Mesendoderm (in vitro differentiated cells): ENCODE results near the gene SLC9A8.
A peak's percentile ranks its signal among the peaks of the same experiment; 100 is the strongest.

Source experiments
- DNase-seq: peaks from one replicate; pipeline ENCODE4 v3.0.0; 2013
- H2AK5ac ChIP-seq: 2 replicates; pipeline ENCODE4 v1.6.1; 2013; ENCODE audit warnings: low read length, inconsistent platforms
- H2BK120ac ChIP-seq: 2 replicates; pipeline ENCODE4 v1.6.1; 2013; ENCODE audit warnings: low read depth, mild to moderate bottlenecking, low read length, moderate library complexity, mixed read lengths
- H2BK15ac ChIP-seq: replicated peaks from 2 replicates; pipeline ENCODE4 v1.6.1; 2013; ENCODE audit warnings: low read depth, mild to moderate bottlenecking, moderate library complexity
- H2BK5ac ChIP-seq: 2 replicates; pipeline ENCODE4 v1.6.1; 2013; ENCODE audit warnings: low read length, inconsistent platforms
- H3K18ac ChIP-seq: 2 replicates; pipeline ENCODE4 v1.6.1; 2013; ENCODE audit warnings: mild to moderate bottlenecking, low read length, mixed read lengths
- H3K23ac ChIP-seq: one replicate; pipeline ENCODE4 v1.6.1; 2013; ENCODE audit warnings: low read length
- H3K27ac ChIP-seq: 2 replicates; pipeline ENCODE4 v1.5.1; 2013; ENCODE audit warnings: low read depth, mild to moderate bottlenecking, inconsistent platforms, low read length, moderate library complexity
- H3K27me3 ChIP-seq: 2 replicates; pipeline ENCODE4 v1.6.1; 2013; ENCODE audit warnings: low read length, control low read depth, mild to moderate bottlenecking, inconsistent platforms; ENCODE audit not compliant: insufficient read depth, poor library complexity
- H3K36me3 ChIP-seq: 2 replicates; pipeline ENCODE4 v1.6.1; 2013; ENCODE audit warnings: low read length, inconsistent platforms; ENCODE audit not compliant: control insufficient read depth, insufficient read depth
- H3K4ac ChIP-seq: one replicate; pipeline ENCODE4 v1.6.1; 2013; ENCODE audit warnings: low read depth, mild to moderate bottlenecking, low read length, moderate library complexity
- H3K4me1 ChIP-seq: 2 replicates; pipeline ENCODE4 v1.6.1; 2013; ENCODE audit warnings: low read depth, low read length, inconsistent platforms; ENCODE audit not compliant: control insufficient read depth
- H3K4me2 ChIP-seq: 2 replicates; pipeline ENCODE4 v1.6.1; 2013; ENCODE audit warnings: low read length
- H3K4me3 ChIP-seq: 2 replicates; pipeline ENCODE4 v1.5.1; 2013; ENCODE audit warnings: mild to moderate bottlenecking, low read length
- H3K56ac ChIP-seq: one replicate; pipeline ENCODE4 v1.6.1; 2013; ENCODE audit warnings: low read length
- H3K79me1 ChIP-seq: 2 replicates; pipeline ENCODE4 v1.6.1; 2013; ENCODE audit warnings: low read length, inconsistent platforms
- H3K79me2 ChIP-seq: 2 replicates; pipeline ENCODE4 v1.6.1; 2013; ENCODE audit warnings: mild to moderate bottlenecking, low read length; ENCODE audit not compliant: control insufficient read depth, insufficient read depth
- H3K9ac ChIP-seq: 2 replicates; pipeline ENCODE4 v1.6.1; 2013; ENCODE audit warnings: low read length, inconsistent platforms
- H4K5ac ChIP-seq: one replicate; pipeline ENCODE4 v1.6.1; 2013; ENCODE audit warnings: low read length
- H4K8ac ChIP-seq: one replicate; pipeline ENCODE4 v1.6.1; 2013; ENCODE audit warnings: low read depth, mild to moderate bottlenecking, control low read depth, low read length, moderate library complexity
- WGBS: extraction: QIAGEN DNeasy Blood & Tissue Kit; methylation state at CpG from one replicate; pipeline ENCODE4 v1.1.7; 2013; ENCODE audit warnings: low lambda C conversion rate, missing lambda C conversion rate; ENCODE audit not compliant: insufficient coverage; ENCODE audit errors: extremely low coverage; 5-methylcytosine and 5-hydroxymethylcytosine counted together

The SLC9A8 gene

DNA sequence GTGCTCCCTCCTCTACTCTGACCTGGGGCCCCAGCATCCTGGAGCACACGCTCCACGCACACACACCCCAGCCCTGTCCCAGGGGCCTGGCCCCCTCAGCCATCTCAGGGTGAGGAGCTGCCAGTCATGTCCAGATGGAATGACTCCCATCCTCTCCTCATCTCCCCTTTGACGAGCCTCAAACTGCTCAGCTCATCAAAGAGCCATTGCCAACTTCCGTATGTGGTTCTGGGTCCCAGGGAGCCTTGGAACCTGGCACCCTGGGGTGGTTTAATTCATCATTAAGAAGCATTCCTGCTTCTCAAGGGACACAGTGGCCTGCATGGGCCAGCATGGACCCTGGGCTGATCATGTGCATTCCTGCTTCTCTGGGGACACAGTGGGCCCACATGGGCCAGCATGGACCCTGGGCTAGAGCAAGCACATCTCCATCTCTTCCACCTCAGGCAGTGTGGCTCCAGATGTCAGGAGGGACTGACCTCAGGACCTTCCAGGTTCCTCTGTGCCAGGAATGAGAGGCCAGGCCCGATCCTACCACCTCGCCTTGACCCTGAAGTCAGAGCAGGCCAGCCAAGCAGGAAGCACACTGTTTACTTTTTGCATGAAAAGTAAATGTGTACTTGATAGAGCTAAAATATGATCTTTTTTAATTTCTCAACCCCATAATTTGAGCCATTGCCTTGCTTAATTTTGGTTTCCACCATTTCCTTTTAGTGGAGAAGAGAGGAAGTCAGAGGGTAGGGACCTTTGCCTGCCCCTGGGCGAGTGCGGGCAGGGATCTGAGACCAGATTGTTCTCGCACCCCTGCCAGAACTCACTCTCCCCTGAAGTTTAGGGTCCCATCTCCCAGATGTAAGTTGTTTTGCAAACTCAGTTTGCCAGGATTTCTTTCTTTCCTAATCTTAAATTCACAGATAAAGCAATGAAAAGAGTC, 76.6 kb downstream of the SLC9A8 start:
- Histone ChIP-seq H3K79me1 (no peaks in the 10 kb centered on the region), H3K4me3 (no peak overlapping the region), H3K4me1 (peaks cover 10% of the 10 kb centered on the region), H3K79me2 (no peaks in the 10 kb centered on the region), H3K23ac (no peak overlapping the region), H3K27me3 (no peaks in the 10 kb centered on the region), H4K5ac (no peak overlapping the region), H2BK5ac (no peak overlapping the region), H3K36me3 (no peaks in the 10 kb centered on the region), H4K8ac (no peak overlapping the region), H3K56ac (peak overlapping the region; percentile 73), H3K27ac (no peak overlapping the region), H3K4ac (no peak overlapping the region), H2AK5ac (no peak overlapping the region), H3K4me2 (no peak overlapping the region), H2BK15ac (no peak overlapping the region), H3K9ac (no peak overlapping the region), H3K18ac (no peak overlapping the region), H2BK120ac (no peak overlapping the region)
- DNase-seq: no peak
- WGBS: no CpG with 5 or more reads among the region's 9 CpGs

DNA sequence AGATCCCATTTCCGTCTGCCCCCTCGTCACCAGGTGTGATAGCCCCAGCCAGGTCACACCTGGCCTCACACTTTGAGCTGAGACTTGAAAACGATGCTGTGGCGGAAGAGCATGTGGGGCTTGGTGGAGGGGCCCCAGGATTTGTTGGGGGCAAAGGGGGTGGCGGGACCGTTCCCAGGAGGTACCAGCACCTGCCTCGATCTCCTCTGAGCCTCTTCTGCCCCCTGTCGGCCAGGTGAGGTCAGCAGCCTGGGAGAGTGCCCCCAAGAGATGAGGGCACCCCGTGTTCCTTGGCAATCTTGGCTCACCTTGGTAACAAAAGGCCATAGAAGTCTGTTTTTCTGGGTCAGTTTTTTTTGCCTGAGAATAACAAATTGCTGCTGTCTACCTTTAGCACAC, 77.3 kb downstream of the SLC9A8 start:
- peaks cover 10% of the 10 kb centered on the region for H3K4me1 ChIP-seq
- no peak overlapping the region for H3K4me3 ChIP-seq
- DNase-seq: no peak
- no peak overlapping the region for H2BK5ac ChIP-seq
- no peak overlapping the region for H3K4me2 ChIP-seq
- no peaks in the 10 kb centered on the region for H3K79me2 ChIP-seq
- no peak overlapping the region for H2BK15ac ChIP-seq
- no peaks in the 10 kb centered on the region for H3K79me1 ChIP-seq
- WGBS: no CpG with 5 or more reads among the region's 9 CpGs
- no peaks in the 10 kb centered on the region for H3K27me3 ChIP-seq
- no peak overlapping the region for H3K23ac ChIP-seq
- H3K27ac ChIP-seq: no peak overlapping the region
- no peak overlapping the region for H2AK5ac ChIP-seq
- no peak overlapping the region for H3K18ac ChIP-seq
- no peak overlapping the region for H3K4ac ChIP-seq
- H2BK120ac ChIP-seq: no peak overlapping the region
- no peak overlapping the region for H4K8ac ChIP-seq
- no peak overlapping the region for H4K5ac ChIP-seq
- H3K9ac ChIP-seq: no peak overlapping the region
- no peaks in the 10 kb centered on the region for H3K36me3 ChIP-seq
- H3K56ac ChIP-seq: no peak overlapping the region

DNA sequence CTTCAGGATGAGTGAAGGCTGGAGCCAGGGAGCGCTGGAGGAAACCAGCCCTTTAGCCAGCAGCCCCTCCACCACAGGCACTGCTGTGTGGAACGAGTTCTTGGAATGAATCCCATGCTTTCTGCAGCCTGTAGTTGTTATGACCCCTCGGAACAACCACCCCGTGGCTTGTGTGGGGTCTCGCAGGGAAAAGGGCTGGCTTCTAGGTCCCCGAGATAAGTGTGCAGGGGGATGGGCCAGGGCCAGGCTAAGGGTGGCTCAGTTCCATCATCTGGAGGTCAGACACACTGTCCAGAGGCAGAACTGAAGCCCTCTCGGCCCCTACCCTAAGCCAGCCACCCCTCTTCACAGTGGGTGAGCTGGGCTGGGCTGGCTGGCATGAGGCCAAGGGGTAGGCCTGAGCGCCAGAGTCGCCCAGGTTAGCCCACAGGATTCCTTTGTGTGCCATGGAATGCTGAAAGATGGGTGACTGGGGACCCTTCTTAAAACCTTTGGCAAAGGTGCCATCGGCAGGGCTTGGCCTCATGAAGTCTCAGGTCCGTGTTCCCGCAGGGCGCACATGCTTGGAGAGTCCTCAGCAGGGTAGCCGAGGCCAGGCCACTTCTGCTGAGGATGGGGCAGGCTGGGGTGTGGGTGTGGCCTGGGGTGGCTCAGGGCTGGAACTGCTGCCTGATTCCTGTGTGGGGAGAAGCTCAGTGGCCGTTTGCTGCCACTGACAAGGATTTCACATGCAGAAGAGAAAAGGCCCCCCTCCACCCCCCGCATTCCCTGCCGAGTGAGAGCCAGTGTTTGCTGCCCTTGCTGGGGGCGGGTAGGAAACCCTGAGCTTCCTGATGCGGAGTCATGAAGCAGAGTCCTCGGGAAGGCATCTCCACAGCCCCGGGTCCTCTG, 78.1 kb downstream of the SLC9A8 start:
- WGBS: no CpG with 5 or more reads among the region's 21 CpGs
- Histone ChIP-seq H4K8ac (no peak overlapping the region), H3K79me1 (no peaks in the 10 kb centered on the region), H3K36me3 (no peaks in the 10 kb centered on the region), H3K27ac (no peak overlapping the region), H3K4me1 (peaks cover 10% of the 10 kb centered on the region), H3K9ac (no peak overlapping the region), H2AK5ac (no peak overlapping the region), H3K23ac (no peak overlapping the region), H3K4me2 (no peak overlapping the region), H3K4me3 (no peak overlapping the region), H3K18ac (no peak overlapping the region), H2BK5ac (no peak overlapping the region), H2BK15ac (no peak overlapping the region), H3K56ac (peak overlapping the region; percentile 37), H3K79me2 (no peaks in the 10 kb centered on the region), H4K5ac (no peak overlapping the region), H2BK120ac (no peak overlapping the region), H3K4ac (no peak overlapping the region), H3K27me3 (no peaks in the 10 kb centered on the region)
- peak; percentile 82 for DNase-seq

DNA sequence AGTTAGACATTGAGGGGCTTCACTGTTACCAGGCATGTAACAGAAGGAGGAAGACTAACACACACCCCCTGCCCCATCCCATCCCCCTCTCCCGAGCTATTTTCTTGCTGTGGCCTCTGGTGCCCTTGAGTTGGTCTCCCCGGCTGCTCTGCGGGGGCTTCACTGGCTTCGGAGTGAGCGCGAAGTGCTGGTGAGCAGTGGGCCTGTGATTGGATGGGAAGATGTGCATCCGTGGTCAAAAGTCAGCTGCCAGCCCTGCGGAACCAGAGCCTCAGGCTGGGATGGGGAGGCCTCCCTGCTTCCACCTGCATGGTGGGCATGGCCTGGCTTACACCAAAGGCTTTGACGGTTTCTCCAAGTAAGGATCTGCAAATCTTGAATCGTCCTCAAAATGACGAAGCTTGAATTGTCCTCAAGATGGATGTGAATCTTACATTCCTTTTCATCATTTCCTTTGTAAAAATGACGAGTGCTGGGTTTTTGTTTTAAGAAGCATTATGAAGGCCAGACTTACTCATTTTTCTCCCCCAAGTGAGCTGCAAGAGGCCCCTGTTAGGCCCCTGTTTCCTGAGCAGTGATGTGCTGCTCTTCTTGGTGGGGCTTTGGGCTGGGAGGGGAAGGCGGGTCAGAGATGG, 79.0 kb downstream of the SLC9A8 start:
- Histone ChIP-seq H2BK5ac (no peak overlapping the region), H3K4me2 (no peak overlapping the region), H2AK5ac (no peak overlapping the region), H3K79me1 (no peaks in the 10 kb centered on the region), H3K4me1 (peaks cover 10% of the 10 kb centered on the region), H4K8ac (no peak overlapping the region), H3K27me3 (no peaks in the 10 kb centered on the region), H3K79me2 (no peaks in the 10 kb centered on the region), H4K5ac (no peak overlapping the region), H3K56ac (no peak overlapping the region), H2BK120ac (no peak overlapping the region), H3K9ac (no peak overlapping the region), H3K4ac (no peak overlapping the region), H3K4me3 (no peak overlapping the region), H2BK15ac (no peak overlapping the region), H3K23ac (no peak overlapping the region), H3K18ac (no peak overlapping the region), H3K27ac (no peak overlapping the region), H3K36me3 (no peaks in the 10 kb centered on the region)
- no peak for DNase-seq
- no CpG with 5 or more reads among the region's 13 CpGs for WGBS

DNA sequence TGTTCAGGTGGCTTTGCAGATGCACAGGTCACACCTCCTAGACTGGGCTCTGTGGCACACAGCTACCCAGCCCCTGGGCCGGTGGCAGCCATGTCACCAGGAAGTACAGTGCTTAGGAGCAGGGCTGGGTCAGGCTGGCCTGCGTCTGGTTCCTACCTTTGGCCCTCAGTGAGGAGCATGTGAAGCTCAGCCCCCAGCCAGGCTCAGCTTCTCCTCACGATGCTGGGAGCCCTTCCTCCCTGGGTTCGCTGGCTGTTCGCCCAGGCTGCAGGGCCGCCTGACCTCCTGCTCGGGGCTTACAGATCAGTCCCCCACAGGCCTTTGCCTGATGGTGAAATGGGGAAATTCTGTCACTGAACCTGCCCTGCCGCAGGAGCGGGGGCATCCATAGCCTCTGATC, 79.6 kb downstream of the SLC9A8 start:
- peaks cover 10% of the 10 kb centered on the region for H3K4me1 ChIP-seq
- H4K8ac ChIP-seq: no peak overlapping the region
- H4K5ac ChIP-seq: no peak overlapping the region
- H3K9ac ChIP-seq: no peak overlapping the region
- WGBS: no CpG with 5 or more reads among the region's 9 CpGs
- no peak overlapping the region for H3K23ac ChIP-seq
- H3K4ac ChIP-seq: no peak overlapping the region
- H3K79me1 ChIP-seq: no peaks in the 10 kb centered on the region
- DNase-seq: no peak
- no peak overlapping the region for H2BK15ac ChIP-seq
- no peak overlapping the region for H3K27ac ChIP-seq
- H3K56ac ChIP-seq: no peak overlapping the region
- H3K4me3 ChIP-seq: no peak overlapping the region
- H3K4me2 ChIP-seq: no peak overlapping the region
- H2BK120ac ChIP-seq: no peak overlapping the region
- no peak overlapping the region for H3K18ac ChIP-seq
- no peak overlapping the region for H2BK5ac ChIP-seq
- H3K79me2 ChIP-seq: no peaks in the 10 kb centered on the region
- H3K27me3 ChIP-seq: no peaks in the 10 kb centered on the region
- no peak overlapping the region for H2AK5ac ChIP-seq
- H3K36me3 ChIP-seq: no peaks in the 10 kb centered on the region
